HepG2 (cell line): Measurements from ENCODE around the gene EPN3. TPM values are rescaled to one million over a fixed set of nuclear protein-coding genes. Genes with fewer than 3 reads are reported as not detected.

ENCODE experiments used
- CBX5 ChIP-seq: sonication (generic); formaldehyde crosslinking; IDR thresholded peaks from 2 replicates; pipeline ENCODE4 v1.4.0; 2020; ENCODE audit warnings: missing genetic modification reagents, borderline replicate concordance
- HOMEZ ChIP-seq: IDR thresholded peaks from 2 replicates; pipeline ENCODE4 v1.6.1; 2016; ENCODE audit warnings: low read depth
- ISL2 ChIP-seq: sonication (generic); formaldehyde crosslinking; IDR thresholded peaks from 2 replicates; pipeline ENCODE4 v1.5.0; 2020; ENCODE audit warnings: missing genetic modification reagents
- RXRB ChIP-seq: IDR thresholded peaks from 2 replicates; pipeline ENCODE4 v1.6.1; 2016; ENCODE audit warnings: borderline replicate concordance, missing genetic modification reagents, missing compliant biosample characterization
- THAP7 ChIP-seq: sonication (generic); formaldehyde crosslinking; IDR thresholded peaks from 2 replicates; pipeline ENCODE4 v1.8.1; 2023; ENCODE audit warnings: mild to moderate bottlenecking, missing genetic modification reagents
- ZBTB20 ChIP-seq: sonication (generic); formaldehyde crosslinking; IDR thresholded peaks from 2 replicates; pipeline ENCODE4 v1.8.1; 2023; ENCODE audit warnings: missing genetic modification reagents, low read depth, mild to moderate bottlenecking, borderline replicate concordance
- ZMAT3 ChIP-seq: sonication (generic); formaldehyde crosslinking; conservative IDR thresholded peaks from 2 replicates; pipeline ENCODE4 v1.7.0; 2021; ENCODE audit warnings: missing genetic modification reagents
- ZMYM4 ChIP-seq: sonication (generic); formaldehyde crosslinking; IDR thresholded peaks from 2 replicates; pipeline ENCODE4 v1.8.1; 2023; ENCODE audit warnings: mild to moderate bottlenecking, missing genetic modification reagents
- ZNF235 ChIP-seq: sonication (generic); formaldehyde crosslinking; IDR thresholded peaks from 2 replicates; pipeline ENCODE4 v1.8.1; 2023; ENCODE audit warnings: mild to moderate bottlenecking, missing genetic modification reagents, borderline replicate concordance
- ZNF674 ChIP-seq: sonication (generic); formaldehyde crosslinking; IDR thresholded peaks from 2 replicates; pipeline ENCODE4 v1.5.0; 2020; ENCODE audit warnings: low read depth, mild to moderate bottlenecking, missing genetic modification reagents
- polyA plus RNA-seq, 8 experiments: library from polyadenylated mRNA; depleted of rRNA in 3 of 8; stranded (reverse) in 7 of 8; unstranded in 1 of 8; fragments of >200 nt; fragmentation: Illumina TruSeq in 4 of 8; extraction: Trizol in 4 of 8; gene quantifications; 2 replicates each; pipeline versions ENCODE4 v1.2.1 to v1.2.3, GENCODE V29; 2011 to 2016; ENCODE audit warnings: low read depth in 4 of 8, missing spikeins in 1 of 8, mixed read lengths in 1 of 8; ENCODE audit not compliant: insufficient read depth in 1 of 8
- total RNA-seq, 5 experiments: library from RNA; depleted of rRNA; stranded (reverse); fragments of >200 nt; fragmentation: Illumina TruSeq; extraction: Trizol; gene quantifications; 2 replicates each; pipeline ENCODE4 v1.2.3, GENCODE V29; 2016; ENCODE audit warnings: low read depth in 1 of 5
- TF ChIP-seq, protein P1 (sequence below): IDR thresholded peaks from 2 replicates; pipeline ENCODE4 v1.6.1; 2016; ENCODE audit warnings: low read depth, borderline replicate concordance
- TF ChIP-seq, protein P2 (sequence below): sonication (generic); formaldehyde crosslinking; IDR thresholded peaks from 2 replicates; pipeline ENCODE4 v1.5.1; 2020; ENCODE audit warnings: mild to moderate bottlenecking, moderate library complexity, missing genetic modification reagents
- TF ChIP-seq, protein P3 (sequence below): sonication (generic); formaldehyde crosslinking; conservative IDR thresholded peaks from 2 replicates; pipeline ENCODE4 v1.8.1; 2023; ENCODE audit warnings: missing genetic modification reagents
- TF ChIP-seq, protein P4 (sequence below): sonication (generic); formaldehyde crosslinking; IDR thresholded peaks from 2 replicates; pipeline ENCODE4 v1.4.0; 2020; ENCODE audit warnings: mild to moderate bottlenecking, missing genetic modification reagents

EPN3 gene
- total and polyA plus RNA-seq, 2 of the 13 experiments (the other 11 are each of a cell fraction or from before 2014, with no cell fraction given) = 0.11 to 0.95 TPM

GRCh38 chr17:50547035-50547735 is 14.7 kb downstream of the EPN3 start, which contains the start of gene SPATA20 (continued):
- TF ChIP-seq, protein P1, sequence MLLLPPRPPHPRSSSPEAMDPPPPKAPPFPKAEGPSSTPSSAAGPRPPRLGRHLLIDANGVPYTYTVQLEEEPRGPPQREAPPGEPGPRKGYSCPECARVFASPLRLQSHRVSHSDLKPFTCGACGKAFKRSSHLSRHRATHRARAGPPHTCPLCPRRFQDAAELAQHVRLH (CRISPR knock-in tag) = peak; percentile 82; the same call in 1 of the 2 replicates
- TF ChIP-seq ZNF235 (CRISPR knock-in tag) (peak; percentile 77; the same call in 1 of the 2 replicates), ZMAT3 (CRISPR knock-in tag) (peak; percentile 83), ZNF674 (no peak), ZBTB20 (CRISPR knock-in tag) (0 out of 2 replicates have a peak, but pooled peaks have one; percentile 50), HOMEZ (CRISPR knock-in tag) (peak; percentile 53; the same call in 1 of the 2 replicates), ZMYM4 (peak; percentile 78), CBX5 (CRISPR knock-in tag) (0 out of 2 replicates have a peak, but pooled peaks have one; percentile 19), RXRB (CRISPR knock-in tag) (peak; percentile 63; the same call in 1 of the 2 replicates), THAP7 (CRISPR knock-in tag) (peak; percentile 89; the same call in 1 of the 2 replicates), ISL2 (CRISPR knock-in tag) (peak; percentile 83)
- TF ChIP-seq, protein P2, sequence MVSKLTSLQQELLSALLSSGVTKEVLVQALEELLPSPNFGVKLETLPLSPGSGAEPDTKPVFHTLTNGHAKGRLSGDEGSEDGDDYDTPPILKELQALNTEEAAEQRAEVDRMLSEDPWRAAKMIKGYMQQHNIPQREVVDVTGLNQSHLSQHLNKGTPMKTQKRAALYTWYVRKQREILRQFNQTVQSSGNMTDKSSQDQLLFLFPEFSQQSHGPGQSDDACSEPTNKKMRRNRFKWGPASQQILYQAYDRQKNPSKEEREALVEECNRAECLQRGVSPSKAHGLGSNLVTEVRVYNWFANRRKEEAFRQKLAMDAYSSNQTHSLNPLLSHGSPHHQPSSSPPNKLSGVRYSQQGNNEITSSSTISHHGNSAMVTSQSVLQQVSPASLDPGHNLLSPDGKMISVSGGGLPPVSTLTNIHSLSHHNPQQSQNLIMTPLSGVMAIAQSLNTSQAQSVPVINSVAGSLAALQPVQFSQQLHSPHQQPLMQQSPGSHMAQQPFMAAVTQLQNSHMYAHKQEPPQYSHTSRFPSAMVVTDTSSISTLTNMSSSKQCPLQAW (CRISPR knock-in tag) = no peak
- TF ChIP-seq, protein P3, sequence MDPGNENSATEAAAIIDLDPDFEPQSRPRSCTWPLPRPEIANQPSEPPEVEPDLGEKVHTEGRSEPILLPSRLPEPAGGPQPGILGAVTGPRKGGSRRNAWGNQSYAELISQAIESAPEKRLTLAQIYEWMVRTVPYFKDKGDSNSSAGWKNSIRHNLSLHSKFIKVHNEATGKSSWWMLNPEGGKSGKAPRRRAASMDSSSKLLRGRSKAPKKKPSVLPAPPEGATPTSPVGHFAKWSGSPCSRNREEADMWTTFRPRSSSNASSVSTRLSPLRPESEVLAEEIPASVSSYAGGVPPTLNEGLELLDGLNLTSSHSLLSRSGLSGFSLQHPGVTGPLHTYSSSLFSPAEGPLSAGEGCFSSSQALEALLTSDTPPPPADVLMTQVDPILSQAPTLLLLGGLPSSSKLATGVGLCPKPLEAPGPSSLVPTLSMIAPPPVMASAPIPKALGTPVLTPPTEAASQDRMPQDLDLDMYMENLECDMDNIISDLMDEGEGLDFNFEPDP (CRISPR knock-in tag) = 0 out of 2 replicates have a peak, but pooled peaks have one; percentile 79
- TF ChIP-seq, protein P4, sequence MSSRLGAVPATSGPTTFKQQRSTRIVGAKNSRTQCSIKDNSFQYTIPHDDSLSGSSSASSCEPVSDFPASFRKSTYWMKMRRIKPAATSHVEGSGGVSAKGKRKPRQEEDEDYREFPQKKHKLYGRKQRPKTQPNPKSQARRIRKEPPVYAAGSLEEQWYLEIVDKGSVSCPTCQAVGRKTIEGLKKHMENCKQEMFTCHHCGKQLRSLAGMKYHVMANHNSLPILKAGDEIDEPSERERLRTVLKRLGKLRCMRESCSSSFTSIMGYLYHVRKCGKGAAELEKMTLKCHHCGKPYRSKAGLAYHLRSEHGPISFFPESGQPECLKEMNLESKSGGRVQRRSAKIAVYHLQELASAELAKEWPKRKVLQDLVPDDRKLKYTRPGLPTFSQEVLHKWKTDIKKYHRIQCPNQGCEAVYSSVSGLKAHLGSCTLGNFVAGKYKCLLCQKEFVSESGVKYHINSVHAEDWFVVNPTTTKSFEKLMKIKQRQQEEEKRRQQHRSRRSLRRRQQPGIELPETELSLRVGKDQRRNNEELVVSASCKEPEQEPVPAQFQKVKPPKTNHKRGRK (CRISPR knock-in tag) = peak; percentile 74; the same call in 1 of the 2 replicates
